Measurements from ENCODE around the gene SACS.
"Not testable (repeated sequence)": the region's sequence is repeated elsewhere in the genome, so short reads cannot be mapped to it uniquely, and the experiment has no call there.

Gene SACS

DNA sequence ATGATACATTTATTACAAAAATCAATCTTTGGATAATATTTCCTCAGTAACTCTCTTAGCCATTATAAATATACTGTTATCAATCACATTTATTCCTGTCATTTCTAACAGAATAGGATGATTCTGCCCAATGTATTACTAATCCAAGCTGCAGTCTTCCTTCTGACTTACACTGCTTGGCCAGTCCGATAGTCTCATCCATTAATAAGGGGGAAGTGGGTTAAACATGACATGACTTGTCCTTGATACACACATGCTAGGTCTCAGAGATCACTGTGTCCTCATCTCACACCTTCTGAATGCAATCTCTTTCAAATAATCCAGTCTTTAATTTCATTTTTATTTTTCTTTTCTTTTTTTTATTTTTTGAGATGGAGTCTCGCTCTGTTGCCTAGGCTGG is 18.8 kb downstream of the SACS start:
- no peak for DNase-seq (ENCODE audit: low spot score)

DNA sequence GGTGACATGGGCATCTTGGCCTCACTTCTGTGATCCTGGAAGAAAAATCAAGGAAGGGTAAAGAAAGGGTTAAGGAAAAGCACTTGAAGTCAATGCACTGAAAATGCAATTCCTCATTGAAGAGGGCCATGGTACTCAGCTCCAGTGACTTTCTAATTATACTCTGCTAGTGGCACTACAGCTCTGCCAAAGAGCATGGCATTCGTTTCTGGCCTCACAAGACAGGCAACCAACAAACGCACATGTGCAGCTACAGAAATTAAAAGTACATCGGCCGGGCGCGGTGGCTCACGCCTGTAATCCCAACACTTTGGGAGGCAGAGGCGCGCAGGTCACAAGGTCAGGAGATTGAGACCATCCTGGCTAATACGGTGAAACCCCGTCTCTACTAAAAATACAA is 21.8 kb downstream of the SACS start:
- no peak for DNase-seq (ENCODE audit: low spot score)

DNA sequence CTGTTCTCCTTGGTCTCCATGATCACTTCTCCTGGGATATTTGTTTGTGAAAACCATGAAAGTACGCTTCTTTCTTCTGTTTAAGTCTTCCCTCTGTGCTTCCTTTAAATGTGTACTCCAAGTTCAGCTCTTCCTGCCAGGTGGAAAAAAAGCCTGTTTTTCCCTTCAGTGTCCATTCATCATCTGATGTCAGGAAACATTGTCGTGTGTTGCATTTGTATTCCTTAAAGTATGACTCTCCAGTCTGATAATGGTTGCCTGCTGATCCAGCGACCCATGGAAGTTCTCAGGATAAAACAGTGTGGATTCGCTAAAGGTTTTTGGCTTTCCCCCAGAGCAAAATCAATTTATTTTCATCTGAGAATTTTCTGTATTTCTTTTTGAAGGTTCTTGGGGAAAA is 22.3 kb downstream of the SACS start:
- no peak for DNase-seq (ENCODE audit: low spot score)

DNA sequence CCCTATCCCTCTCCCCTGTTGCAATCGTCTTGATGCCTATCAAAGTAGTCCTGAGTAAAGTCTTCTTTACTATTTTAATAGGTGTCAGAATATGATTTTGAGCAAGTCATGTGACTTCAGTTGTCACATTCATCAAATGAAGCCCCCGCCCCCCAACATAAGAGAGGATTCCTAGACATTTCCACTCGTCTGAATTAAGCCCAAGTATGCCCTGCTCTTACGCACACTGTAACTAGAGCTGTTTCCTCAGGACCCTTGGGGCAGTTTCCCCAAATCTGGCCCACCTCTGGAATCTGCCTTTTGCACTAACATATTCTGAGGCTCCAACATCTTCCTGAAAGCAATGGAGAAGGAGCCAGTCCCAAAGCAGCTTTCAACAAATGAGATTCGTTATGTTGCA is 25.5 kb downstream of the SACS start:
- no peak for DNase-seq (ENCODE audit: low spot score)

DNA sequence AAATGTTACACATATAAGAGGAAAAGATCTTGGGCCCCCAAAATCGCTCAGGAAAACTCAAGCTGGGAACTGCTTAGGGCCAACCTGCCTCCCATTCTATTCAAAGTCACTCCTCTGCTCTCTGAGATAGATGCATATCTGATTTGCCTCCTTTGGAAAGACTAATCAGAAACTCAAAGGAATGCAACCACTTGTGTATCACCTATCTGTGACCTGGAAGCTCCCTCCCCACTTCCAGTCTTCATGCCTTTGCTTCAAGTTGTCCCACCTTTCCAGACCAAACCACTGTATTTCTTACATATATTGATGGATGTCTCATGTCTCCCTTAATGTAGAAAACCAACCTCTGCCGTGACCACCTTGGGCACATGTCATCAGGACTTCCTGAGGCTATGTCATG is 32.3 kb downstream of the SACS start:
- DNase-seq (ENCODE audit: low spot score), result not testable (repeated sequence)

DNA sequence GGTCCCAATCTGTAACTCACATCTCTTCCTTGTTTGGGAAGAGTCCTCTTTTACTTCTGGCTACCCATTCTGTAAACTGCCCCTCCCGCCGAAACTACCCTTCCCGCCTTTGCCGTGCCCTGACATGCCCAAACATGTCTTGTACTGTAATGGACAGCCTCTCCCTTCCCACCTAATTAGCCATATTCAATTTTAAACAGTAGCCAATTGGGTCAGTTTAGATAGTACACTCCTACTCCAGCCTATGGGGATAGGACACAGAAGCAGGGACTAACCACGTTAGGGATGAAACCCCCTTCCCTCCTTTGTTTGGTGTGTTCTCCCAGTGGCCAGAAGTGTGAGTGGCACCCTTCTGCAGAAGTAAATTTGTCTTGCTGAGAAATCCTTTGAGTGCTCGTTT is 34.2 kb downstream of the SACS start:
- DNase-seq (ENCODE audit: low spot score), result no peak

DNA sequence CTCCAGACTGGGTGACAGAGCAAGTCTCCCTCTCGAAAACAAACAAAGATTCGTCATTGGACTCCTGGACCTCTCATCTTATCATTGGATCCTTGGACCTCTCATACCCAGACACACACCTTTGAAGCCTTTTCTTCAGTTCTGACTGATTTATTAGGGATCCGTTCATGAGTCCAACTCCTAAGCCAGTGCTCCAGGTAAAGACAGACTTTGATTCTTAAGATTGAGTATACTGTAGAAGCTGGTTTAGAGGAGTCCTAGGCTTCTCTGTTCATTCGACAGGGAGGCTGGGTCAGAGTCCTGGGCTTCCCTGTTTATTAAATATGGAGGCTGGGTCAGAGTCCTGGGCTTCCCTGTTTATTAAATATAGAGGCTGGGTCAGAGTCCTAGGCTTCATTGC is 38.7 kb downstream of the SACS start:
- DNase-seq (ENCODE audit: low spot score), result no peak

DNA sequence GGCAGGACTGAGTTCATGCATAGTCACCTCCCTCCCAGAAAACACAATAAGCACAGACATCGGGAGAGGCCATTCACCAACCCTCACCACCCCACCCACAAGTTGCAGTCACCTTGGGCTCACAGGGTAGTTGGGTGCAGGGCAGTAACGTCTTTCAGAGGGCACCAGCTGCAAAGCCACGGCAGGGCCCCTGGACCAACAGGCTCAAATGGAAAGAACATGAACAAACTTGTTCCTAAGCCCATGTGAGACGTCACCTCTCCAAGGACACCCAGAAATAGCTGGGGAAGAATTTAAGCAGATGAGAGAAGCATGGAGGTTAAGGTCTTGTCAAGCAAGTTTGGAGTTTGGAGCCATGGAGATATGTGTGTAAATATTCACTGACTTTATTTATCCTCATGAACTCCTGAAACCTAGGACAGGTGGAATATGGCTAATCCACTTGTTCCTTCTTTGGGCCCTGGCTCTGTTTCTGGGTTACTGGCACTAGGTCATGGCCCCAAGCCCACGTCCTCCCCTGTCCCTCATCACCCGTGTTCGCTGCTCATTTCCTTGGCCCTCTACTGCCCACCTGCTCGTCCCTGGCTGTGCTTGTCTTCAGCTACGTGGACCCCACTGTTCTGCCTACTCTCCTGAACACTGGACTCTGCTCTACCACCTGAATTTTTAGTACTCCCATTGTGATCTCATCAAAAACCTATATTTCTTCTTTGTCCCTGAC is 40.4 kb downstream of the SACS start:
- DNase-seq (ENCODE audit: low spot score), result no peak

DNA sequence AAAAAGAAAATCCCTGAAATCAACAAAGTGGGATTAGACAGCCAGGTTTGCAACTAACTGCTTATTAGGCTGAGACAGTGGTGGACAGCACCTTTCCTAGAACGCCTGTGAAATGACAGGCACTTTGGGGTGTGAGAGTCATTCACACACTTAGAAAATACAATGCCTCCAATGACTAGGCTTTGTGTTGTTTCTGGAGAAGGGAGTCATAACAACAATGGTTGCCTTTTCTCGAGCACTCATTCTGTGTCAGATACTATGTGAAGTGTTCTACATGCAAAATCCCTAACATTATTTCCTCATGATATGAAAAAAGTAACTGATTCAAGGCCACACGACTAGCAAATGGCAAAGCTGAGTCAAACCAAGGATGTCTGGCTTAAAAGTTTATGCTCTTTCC is 41.2 kb downstream of the SACS start:
- DNase-seq (ENCODE audit: low spot score), result no peak

DNA sequence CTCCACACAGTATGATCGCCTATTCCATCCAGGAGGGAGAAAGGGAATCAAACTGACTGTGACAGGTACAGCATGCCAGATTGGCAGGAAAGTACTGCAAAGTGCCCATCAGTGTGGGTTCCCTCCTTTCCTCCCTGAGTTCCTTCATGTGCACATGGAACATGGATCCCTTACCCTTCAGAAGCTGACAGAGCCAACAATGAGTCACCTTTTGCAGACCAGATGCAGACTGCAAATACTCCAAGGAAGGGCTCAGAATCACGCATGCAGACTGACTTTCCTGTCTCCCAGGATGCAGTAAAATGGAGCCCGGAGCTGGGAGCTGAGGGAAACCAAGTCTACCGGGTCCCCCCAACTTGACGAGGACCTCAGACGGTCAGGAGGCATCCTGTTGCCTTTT is 41.8 kb downstream of the SACS start:
- no peak for DNase-seq (ENCODE audit: low spot score)

DNA sequence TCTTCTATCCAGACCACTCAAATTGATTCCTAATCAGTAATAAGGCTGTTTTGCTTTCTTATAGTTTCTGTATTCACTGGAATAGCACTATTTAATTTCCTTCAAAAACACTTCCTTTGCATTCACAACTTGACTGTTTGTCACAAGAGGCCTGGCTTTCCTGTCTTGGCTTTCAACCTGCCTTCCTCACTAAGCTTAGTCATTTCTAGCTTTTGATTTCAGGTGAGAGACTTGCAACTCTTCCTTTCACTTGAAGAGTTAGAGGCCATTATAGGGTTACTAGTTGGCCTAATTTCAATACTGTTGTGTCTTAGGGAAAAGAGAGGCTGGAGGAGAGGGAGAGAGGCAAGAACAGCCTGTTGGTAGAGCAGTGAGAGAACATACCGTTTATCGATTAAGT is 47.0 kb downstream of the SACS start:
- no peak for DNase-seq (ENCODE audit: low spot score)

DNA sequence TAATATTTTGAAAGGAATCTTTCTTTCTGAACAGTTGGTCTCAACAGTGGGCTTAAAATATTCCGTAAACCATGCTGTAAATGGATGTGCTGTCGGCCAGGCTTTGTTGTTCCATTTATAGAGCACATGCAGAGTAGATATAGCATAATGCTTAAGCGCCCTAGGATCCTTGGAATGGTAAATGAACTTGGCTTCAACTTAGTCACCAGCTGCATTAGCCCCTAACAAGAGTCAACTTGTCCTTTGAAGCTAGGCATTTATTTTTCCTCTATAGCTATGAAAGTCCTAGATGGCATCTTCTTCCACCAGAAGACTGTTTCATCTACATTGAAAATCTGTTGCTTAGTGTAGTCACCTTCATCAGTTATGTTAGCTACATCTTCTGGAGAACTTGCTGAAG is 47.6 kb downstream of the SACS start:
- no peak for DNase-seq (ENCODE audit: low spot score)

DNA sequence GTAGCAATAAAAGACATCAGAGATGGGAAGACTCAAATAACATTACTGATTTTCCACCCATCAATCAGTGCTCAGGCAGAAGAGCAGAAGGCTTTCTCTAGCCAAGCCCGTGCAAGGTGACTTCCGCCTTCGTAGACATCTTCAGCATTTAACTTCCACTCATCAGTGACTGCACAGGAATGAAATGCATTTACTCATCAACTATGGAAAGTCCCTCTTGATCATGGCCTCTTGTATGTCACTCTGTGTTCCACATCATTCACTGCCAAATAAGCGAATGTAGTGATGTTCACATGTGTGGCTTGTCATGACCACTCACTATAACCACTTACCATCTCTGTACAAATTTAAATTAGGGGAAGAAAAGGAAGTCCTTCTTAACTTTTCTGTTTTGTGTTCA is 49.4 kb downstream of the SACS start:
- DNase-seq (ENCODE audit: low spot score), result no peak

DNA sequence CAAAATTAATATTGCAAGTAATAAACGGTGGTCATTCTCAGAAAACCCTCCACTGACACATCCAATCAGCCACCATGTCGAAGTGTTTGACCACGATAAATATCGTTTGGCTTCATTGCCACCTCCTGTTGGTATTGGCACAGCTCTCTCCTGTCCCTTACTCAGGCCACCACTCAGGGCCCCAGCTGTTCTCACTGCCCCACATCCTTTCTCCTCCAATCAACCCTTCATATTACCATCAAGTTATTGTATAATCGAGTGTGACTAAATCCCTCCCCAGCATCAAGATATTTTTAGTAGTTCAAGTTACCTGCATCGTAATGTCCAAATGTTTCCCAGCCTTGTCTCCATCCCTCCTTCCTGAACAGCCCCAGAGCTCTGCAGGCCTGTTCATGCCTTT is 50.4 kb downstream of the SACS start:
- DNase-seq (ENCODE audit: low spot score), result no peak

DNA sequence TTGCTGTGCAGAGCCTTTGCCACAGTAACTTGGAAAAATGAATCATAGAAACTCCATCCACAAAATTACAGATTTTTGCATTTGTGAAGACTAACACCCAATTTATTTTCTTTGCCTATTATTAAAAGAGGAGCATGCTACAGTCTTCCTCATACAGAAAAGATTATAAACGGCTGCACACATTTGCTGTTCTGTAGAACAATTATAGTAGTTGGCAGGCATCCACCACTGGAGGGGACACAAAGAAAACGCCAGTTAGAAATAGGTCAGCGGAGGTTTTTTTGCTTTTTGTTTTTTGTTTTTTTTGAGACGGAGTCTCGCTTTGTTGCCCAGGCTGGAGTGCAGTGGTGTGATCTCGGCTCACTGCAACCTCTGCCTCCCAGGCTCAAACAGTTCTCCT is 51.6 kb downstream of the SACS start:
- DNase-seq (ENCODE audit: low spot score), result no peak

DNA sequence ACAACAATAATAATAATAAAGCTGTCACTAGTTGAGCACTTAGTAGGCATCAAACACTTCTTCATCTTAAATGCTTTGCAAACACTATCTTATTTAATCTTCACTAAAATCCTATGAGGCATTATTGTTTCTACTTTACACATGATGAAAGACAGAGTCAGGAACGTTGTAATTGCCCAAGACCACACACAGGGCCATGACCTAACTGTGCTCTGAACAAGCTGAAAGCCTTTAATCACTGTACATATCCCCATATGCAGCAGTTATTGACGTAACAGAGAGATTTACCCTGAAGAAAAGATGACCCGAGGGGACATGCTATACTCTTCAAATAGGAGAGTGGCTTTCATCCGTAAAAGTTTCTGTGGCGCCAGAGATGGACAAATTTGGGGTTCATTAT is 53.0 kb downstream of the SACS start:
- no peak for DNase-seq (ENCODE audit: low spot score)

DNA sequence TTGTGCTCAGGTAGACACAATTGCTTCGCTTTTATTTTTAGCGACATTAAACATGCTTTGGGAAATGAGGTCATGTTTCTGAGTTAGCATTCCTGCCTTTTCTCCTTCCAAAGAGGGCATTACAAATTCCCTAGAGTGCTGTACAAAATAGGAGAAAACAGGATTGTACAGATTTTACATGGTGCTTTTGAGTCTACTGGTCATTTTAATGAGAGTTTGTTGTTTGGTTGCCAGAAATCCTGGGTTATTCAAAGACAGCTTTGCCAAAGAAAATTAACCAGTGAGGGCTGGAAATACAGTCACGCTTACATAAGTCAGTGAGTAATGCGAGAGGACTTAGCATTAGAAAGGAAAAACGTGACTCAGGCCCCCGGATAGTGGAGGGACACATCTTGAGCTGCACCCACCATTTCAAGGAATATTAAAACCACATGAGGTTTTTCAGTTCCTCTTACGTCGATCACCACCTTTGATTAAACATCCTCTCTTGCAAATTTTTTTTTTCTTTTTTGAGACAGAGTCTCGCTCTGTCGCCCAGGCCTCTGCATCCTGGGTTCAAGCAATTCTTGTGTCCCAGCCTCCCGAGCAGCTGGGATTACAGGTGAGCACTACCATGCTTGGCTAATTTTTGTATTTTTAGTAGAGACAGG is 55.4 kb downstream of the SACS start:
- peak; percentile 85 for DNase-seq (ENCODE audit: low spot score)

DNA sequence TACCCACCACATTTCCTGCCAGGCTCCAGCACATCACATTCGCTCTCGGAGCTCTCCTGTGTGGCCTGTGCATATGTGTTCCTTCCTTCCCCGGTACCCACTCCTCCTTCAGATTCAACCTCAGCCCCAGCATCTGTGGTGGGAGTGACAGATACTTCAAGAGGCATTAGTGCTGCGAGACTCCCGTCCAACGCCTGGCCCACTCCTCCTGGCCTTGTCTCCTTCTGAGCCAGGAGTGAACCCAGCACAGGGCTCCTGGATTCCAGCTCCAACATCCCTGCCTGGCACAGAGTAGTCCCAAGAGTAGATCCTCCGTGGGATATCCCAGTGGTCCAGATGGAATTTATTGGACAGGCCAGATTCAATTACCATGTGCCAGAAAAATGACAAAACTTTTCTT is 55.9 kb downstream of the SACS start:
- DNase-seq (ENCODE audit: low spot score), result no peak

DNA sequence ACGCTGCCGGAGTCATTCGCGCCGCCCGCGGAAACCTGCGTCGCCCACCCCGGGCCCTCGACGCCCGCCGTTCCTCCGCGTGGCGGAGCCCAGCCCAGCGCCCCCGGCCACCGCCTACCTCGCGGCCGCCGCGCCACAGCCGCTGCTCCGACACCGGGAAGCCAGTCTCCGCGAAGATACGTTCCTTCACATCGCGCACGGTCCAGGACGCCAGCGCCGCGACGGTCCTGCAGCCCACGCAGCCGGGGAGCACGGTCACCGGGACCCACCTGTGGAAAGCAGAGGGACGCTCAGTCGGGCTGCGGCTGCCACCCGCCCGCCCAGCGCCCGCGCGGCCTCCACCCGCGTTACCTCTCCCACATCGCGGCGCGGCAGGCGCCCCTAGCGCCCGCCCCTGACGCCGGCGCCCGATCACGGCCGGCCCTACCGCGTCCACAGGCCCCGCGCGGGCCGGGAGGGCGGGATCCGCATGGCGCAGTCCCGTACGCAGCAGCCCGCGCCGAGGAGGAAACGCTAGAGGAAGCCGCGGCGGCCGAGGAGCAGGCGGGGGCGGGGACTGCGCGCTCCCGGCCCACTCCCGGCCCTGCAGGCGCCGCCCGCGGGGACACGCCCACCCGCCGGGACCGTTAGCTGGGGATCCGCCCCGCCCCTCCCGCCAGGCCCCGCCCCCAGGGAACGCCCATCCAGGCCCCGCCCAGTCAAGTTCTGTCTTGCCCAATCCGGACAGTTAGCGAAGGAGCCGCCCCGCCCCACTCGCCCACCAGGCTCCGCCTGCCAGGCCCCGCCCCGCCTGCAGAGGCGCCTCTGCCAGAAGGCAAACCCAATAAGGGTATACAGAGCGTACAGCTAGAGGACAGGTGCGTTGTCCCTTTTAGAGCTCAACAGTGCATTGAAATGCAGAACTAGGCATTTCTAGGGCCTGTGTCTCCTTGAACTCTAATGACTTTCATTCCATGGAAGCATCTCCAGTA is 58.2 kb downstream of the SACS start:
- peak; percentile 92 for DNase-seq (ENCODE audit: low spot score)

DNA sequence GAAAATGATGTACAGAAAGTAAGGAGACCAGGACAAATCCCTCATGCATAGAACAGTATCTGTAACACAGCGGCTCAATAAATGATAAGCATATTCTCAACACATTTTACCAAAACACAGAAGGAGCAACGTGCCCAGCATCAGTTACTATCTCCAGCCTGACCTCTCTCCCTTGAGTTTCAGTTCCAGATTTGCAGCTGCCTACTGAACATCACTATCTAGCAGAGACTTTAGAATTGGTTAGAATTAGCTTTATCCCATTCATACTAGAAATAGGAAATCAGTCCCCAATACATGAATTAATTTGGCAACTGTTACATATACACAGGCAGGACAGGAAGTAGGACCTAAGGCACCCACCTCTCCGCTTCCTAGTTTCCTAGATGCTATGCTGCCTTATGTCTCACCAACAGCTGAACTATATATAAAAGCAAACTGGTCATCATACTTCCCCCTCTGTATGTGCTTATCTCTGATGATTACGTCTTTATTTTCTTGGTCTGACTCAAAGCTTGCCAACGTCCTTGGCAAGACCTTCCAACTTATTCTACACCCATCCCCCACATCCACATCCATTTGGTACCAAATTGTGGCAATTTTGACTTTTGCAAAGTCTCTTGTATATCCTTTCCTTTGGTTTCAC is 61.1 kb downstream of the SACS start:
- DNase-seq (ENCODE audit: low spot score), result peak; percentile 66

DNA sequence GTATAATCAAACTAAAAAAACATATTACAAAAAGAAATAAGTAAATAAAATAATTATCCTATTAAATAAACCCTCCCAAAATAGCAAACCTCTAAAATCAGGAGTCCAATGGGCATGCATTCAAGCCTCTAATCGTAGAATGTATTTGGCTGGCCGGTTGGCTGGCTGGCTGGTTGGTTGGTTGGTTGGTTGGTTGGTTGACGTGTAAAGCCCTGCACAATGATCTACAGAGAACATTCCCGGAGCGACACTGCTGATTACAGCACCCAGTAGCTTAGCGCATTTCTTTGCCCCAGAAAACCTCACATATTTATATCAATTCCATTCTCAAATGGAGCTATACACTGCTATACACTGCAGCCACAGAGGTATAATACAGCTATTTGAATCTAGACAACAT is 65.6 kb downstream of the SACS start:
- no peak for DNase-seq (ENCODE audit: low spot score)

DNA sequence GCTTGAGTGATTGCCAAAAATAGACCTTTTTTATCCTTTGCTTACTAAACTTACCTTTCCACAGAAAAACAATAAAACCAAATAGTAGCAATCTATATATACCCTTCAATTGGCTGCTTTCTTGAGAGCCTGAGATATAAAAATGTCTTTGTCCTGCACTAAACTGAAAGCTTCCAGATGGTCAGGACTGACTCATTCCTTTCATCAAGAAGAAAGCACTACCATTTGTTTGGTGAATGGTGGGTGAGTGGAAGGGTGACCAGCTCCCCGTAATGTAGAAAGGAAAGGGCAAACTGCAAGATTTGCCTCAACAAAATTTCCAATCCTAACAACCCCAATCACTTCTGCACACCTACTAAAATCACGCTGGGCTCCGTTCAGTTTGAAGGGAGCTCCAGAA is 67.8 kb downstream of the SACS start:
- DNase-seq (ENCODE audit: low spot score), result no peak

DNA sequence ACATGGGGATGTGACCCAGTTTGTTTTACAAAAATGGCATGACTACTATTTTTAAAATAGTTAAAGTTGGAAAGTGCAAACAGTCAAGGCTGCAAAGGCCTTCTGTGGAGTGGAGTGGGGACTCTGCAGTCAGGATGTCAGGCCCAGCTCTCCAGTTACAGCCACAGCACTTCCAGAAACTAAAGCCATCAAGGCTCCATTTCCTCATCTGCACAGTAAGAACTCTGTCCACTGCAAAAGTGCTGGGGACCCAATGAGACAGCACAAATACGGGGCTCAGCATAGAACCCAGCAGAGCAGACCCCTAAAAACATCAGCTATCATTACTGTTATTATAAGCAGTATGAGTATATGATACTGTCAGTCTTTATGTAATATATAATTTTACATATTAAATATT is 73.6 kb downstream of the SACS start:
- DNase-seq (ENCODE audit: low spot score), result no peak
